HG03432 (cell line): ENCODE data around the gene ATP6AP1.
"Not testable (repeated sequence)": the region's sequence is repeated elsewhere in the genome, so short reads cannot be mapped to it uniquely, and the experiment has no call there.

Experiments used
- ATAC-seq: cut with Tn5 transposase; IDR thresholded peaks from one replicate; pipeline ENCODE4 v1.9.1; 2021; ENCODE audit warnings: mild to moderate bottlenecking, moderate library complexity; ENCODE audit not compliant: unreplicated experiment

Gene ATP6AP1

GRCh38 chrX:154428176-154429171 lies at the start of gene ATP6AP1:
TSS of gene ATP6AP1 (plus strand) at chrX:154428677. CDS start at chrX:154428693, 16 bp downstream.
- ATAC-seq = peak; percentile 99

GRCh38 chrX:154378799-154379568 lies 49.5 kb upstream of the ATP6AP1 start, which contains the start of gene EMD:
TSS of gene EMD (plus strand) at chrX:154379295. CDS start at chrX:154379485, 190 bp downstream.
- ATAC-seq = peak; percentile 83

- ATAC-seq = no peak
These were observed 48.9 kb upstream of the ATP6AP1 start for GRCh38 chrX:154379569-154379951.

GRCh38 chrX:154380153-154380552 lies 48.3 kb upstream of the ATP6AP1 start:
- no peak for ATAC-seq

GRCh38 chrX:154380787-154381186 lies 47.7 kb upstream of the ATP6AP1 start:
- ATAC-seq = no peak

- ATAC-seq = no peak
These were observed 47.2 kb upstream of the ATP6AP1 start for GRCh38 chrX:154381271-154381670.

- no peak for ATAC-seq
These were observed 45.9 kb upstream of the ATP6AP1 start for GRCh38 chrX:154382483-154383069.

- no peak for ATAC-seq
These were observed 44.9 kb upstream of the ATP6AP1 start for GRCh38 chrX:154383359-154384283.

- ATAC-seq = no peak
These were observed 44.1 kb upstream of the ATP6AP1 start for GRCh38 chrX:154384284-154384892.

GRCh38 chrX:154388094-154388493 lies 40.4 kb upstream of the ATP6AP1 start:
- not testable (repeated sequence) for ATAC-seq

- not testable (repeated sequence) for ATAC-seq
These were observed 39.8 kb upstream of the ATP6AP1 start for GRCh38 chrX:154388649-154389048.

GRCh38 chrX:154389812-154390747 lies 38.4 kb upstream of the ATP6AP1 start:
- ATAC-seq = peak; percentile 75

- ATAC-seq = not testable (repeated sequence)
These were observed 32.1 kb upstream of the ATP6AP1 start for GRCh38 chrX:154396363-154396762.

- ATAC-seq = peak; percentile 60
These were observed 31.2 kb upstream of the ATP6AP1 start for GRCh38 chrX:154396973-154397887.

GRCh38 chrX:154397888-154398667 lies 30.4 kb upstream of the ATP6AP1 start, which contains the start of gene RPL10:
TSS of gene RPL10 (plus strand) at chrX:154398377. CDS start at chrX:154398520, 143 bp downstream.
- ATAC-seq = peak; percentile 84

- peak; percentile 20 for ATAC-seq
These were observed 29.6 kb upstream of the ATP6AP1 start for GRCh38 chrX:154398668-154399526.
